ENCODE data around the gene AK1.

Gene AK1

GRCh38 chr9:127877566-127877998 lies at the start of gene AK1:
Gene AK1 (minus strand): TSS chr9:127877675. CDS start chr9:127874617, 3,058 bp downstream.
- H3K4me3 ChIP-seq (ENCODE audit: low read depth, low read length) = no peak within 1 kb of the TSS
- no peak for DNase-seq (ENCODE audit: low read depth)
- no peak for TF ChIP-seq CTCF (IDR thresholded peaks at IDR 0.05; ENCODE audit: low read depth, low read length)
- no peak for TF ChIP-seq MYC (IDR thresholded peaks at IDR 0.05; ENCODE audit: low read depth, low read length)
- TF ChIP-seq MAX (IDR thresholded peaks at IDR 0.05; ENCODE audit: low read depth, low read length) = no peak
- no peak for TF ChIP-seq POLR2A (IDR thresholded peaks at IDR 0.05; ENCODE audit: extremely low read depth, insufficient read length)

- DNase-seq (ENCODE audit: low read depth) = no peak
- TF ChIP-seq CTCF (IDR thresholded peaks at IDR 0.05; ENCODE audit: low read depth, low read length) (no peak), POLR2A (IDR thresholded peaks at IDR 0.05; ENCODE audit: extremely low read depth, insufficient read length) (no peak), MAX (IDR thresholded peaks at IDR 0.05; ENCODE audit: low read depth, low read length) (no peak), MYC (IDR thresholded peaks at IDR 0.05; ENCODE audit: low read depth, low read length) (no peak)
- H3K4me3 ChIP-seq (ENCODE audit: low read depth, low read length) = no peak overlapping the region
Observed at GRCh38 chr9:127926906-127927200, 49.4 kb upstream of the AK1 start.

GRCh38 chr9:127925959-127926905 lies 48.8 kb upstream of the AK1 start:
- TF ChIP-seq POLR2A (IDR thresholded peaks at IDR 0.05; ENCODE audit: extremely low read depth, insufficient read length) (no peak), MAX (IDR thresholded peaks at IDR 0.05; ENCODE audit: low read depth, low read length) (no peak), CTCF (IDR thresholded peaks at IDR 0.05; ENCODE audit: low read depth, low read length) (no peak), MYC (IDR thresholded peaks at IDR 0.05; ENCODE audit: low read depth, low read length) (no peak)
- DNase-seq (ENCODE audit: low read depth) = no peak
- H3K4me3 ChIP-seq (ENCODE audit: low read depth, low read length) = no peak overlapping the region

GRCh38 chr9:127924736-127925444 lies 47.4 kb upstream of the AK1 start:
- DNase-seq (ENCODE audit: low read depth) = no peak
- TF ChIP-seq MYC (IDR thresholded peaks at IDR 0.05; ENCODE audit: low read depth, low read length) (no peak), CTCF (IDR thresholded peaks at IDR 0.05; ENCODE audit: low read depth, low read length) (no peak), POLR2A (IDR thresholded peaks at IDR 0.05; ENCODE audit: extremely low read depth, insufficient read length) (no peak)
- H3K4me3 ChIP-seq (ENCODE audit: low read depth, low read length) = no peak overlapping the region

- TF ChIP-seq MAX (IDR thresholded peaks at IDR 0.05; ENCODE audit: low read depth, low read length) = no peak
- no peak for TF ChIP-seq CTCF (IDR thresholded peaks at IDR 0.05; ENCODE audit: low read depth, low read length)
- TF ChIP-seq POLR2A (IDR thresholded peaks at IDR 0.05; ENCODE audit: extremely low read depth, insufficient read length) = no peak
- TF ChIP-seq MYC (IDR thresholded peaks at IDR 0.05; ENCODE audit: low read depth, low read length) = no peak
- no peak overlapping the region for H3K4me3 ChIP-seq (ENCODE audit: low read depth, low read length)
- no peak for DNase-seq (ENCODE audit: low read depth)
Observed at GRCh38 chr9:127923771-127924170, 46.3 kb upstream of the AK1 start.
